Stimulated activated naive CD8-positive, alpha-beta T cell treated with anti-CD3 and anti-CD28 coated beads, Interleukin-15, amount 100 ng/mL, for 72 hours (primary cell): Measurements from ENCODE around the gene KCNF1.
A peak's percentile ranks its signal among the peaks of the same experiment; 100 is the strongest.

Experiments used
- ATAC-seq: fragments of 150-1000 bp; cut with Tn5 transposase; 2 replicates; pipeline ENCODE4 v1.10.0; 2021; ENCODE audit warnings: mild to moderate bottlenecking, moderate library complexity
- DNase-seq, 2 donors: peaks; one replicate each; pipeline ENCODE4 v3.0.0; 2021 to 2022
- H3K27ac Mint-ChIP-seq, 2 donors: one replicate each; pipeline ENCODE4 v1.8.0; 2022; ENCODE audit warnings: mild to moderate bottlenecking in 2 of 2, mixed read lengths in 2 of 2, moderate library complexity in 2 of 2
- H3K27me3 Mint-ChIP-seq: one replicate; pipeline ENCODE4 v1.8.0; 2022; ENCODE audit warnings: mixed read lengths
- H3K4me1 Mint-ChIP-seq: one replicate; pipeline ENCODE4 v1.8.0; 2022; ENCODE audit warnings: mild to moderate bottlenecking, mixed read lengths
- H3K4me3 Mint-ChIP-seq, 2 donors: one replicate each; pipeline ENCODE4 v1.8.0; 2022; ENCODE audit warnings: mild to moderate bottlenecking in 2 of 2, mixed read lengths in 2 of 2, moderate library complexity in 1 of 2
- H3K9me3 Mint-ChIP-seq, 2 donors: one replicate each; pipeline ENCODE4 v1.8.0; 2022; ENCODE audit warnings: mixed read lengths in 2 of 2

Gene KCNF1, protein sequence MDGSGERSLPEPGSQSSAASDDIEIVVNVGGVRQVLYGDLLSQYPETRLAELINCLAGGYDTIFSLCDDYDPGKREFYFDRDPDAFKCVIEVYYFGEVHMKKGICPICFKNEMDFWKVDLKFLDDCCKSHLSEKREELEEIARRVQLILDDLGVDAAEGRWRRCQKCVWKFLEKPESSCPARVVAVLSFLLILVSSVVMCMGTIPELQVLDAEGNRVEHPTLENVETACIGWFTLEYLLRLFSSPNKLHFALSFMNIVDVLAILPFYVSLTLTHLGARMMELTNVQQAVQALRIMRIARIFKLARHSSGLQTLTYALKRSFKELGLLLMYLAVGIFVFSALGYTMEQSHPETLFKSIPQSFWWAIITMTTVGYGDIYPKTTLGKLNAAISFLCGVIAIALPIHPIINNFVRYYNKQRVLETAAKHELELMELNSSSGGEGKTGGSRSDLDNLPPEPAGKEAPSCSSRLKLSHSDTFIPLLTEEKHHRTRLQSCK

DNA sequence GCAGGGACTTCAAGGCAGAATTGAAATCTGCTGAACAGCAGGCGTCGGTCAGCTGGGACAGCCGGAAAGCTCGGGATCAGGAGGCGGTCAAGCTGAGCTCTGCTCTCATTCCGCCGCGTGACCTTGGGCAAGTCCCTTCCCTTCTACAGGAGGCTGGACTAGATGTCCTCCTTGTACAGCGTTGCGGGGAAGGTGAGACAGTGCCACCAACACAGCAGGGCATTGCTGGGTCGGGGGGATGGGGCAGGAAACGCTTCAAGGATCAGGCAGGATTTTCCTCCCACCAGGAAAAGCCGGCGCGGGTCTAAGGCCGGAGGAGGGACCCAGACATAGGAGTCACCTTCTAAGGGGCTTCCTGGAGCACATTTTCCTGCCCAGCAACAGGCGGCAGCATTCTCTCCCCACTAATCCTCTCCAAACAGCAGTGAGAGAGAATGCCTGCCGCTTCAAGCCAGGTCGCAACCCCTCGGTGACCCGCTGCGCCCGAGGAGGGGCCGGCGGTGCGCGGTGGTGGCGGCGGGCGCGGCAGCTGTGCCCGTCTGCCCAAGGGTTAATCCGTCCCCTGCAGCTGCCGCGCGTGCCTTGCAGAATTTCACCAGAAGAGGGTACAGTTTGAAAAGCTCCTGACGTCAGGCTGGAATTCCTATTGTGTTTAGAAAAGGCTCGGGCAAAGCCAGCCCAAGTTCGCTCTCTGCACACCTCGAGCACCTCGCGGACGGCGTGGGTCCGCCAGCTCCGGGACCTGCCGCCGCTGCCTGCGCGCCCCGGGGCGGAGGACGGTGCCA, at the start of gene KCNF1:
Gene KCNF1 (plus strand): TSS at position 644 of the 785 bp plus-strand sequence. CDS start 493 bp downstream, outside the sequence.
- Mint-ChIP-seq H3K27ac (no peak within 1 kb of the TSS), H3K4me1 (no peaks in the 10 kb centered on the region), H3K9me3 (no peaks in the 10 kb centered on the region), H3K4me3 (peak within 1 kb of the TSS in 1 of 2 donors; percentile 27), H3K27me3 (peaks cover 66% of the 10 kb centered on the region)
- ATAC-seq: no peak
- no peak for DNase-seq

DNA sequence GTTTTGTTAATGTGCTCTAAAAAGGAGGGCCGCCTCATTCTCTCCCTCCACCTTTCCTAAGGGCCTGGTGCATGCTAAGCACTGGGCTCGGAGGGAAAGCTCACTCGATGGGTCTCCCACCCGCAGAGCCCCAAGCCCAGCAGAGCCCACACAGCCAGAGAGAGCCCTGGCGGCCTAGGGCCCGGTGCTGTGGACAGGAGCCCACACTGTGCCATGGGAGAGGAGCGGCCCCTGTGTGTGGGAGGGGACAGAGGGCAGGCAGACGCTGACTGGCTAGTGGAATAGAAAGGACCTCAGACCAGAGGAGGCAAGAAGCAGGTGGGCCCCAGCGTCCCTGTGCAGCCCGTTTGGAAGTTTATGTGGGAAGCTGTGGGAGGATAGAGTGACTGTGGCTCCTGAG, 49.4 kb upstream of the KCNF1 start:
- Mint-ChIP-seq H3K4me3 (no peak overlapping the region), H3K4me1 (peaks cover 24% of the 10 kb centered on the region), H3K27me3 (peaks cover 45% of the 10 kb centered on the region), H3K27ac (no peak overlapping the region), H3K9me3 (no peaks in the 10 kb centered on the region)
- ATAC-seq (no peak), DNase-seq (no peak)

DNA sequence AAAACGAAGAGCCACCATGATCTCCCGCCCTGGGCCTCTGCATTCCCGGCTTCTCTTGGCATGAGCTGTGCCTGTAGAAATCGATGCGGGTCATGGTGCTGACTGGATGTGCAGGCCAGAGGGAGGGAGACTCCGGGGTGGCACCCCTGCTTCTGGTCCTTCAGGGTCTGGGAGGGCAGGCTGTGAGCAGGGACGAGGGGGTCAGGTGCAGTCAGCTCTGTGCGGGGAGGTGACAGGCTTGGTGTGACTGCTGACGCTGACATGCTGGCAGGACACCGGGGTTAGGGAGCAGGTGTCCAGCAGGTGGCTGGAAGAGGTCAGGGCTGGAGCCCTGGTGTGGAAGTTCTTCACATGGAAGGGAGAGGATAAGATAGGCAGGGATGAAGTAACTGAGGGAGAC, 48.7 kb upstream of the KCNF1 start:
- DNase-seq: no peak
- Mint-ChIP-seq H3K9me3 (no peaks in the 10 kb centered on the region), H3K27ac (no peak overlapping the region), H3K4me3 (no peak overlapping the region), H3K27me3 (peaks cover 50% of the 10 kb centered on the region), H3K4me1 (peaks cover 24% of the 10 kb centered on the region)
- ATAC-seq: no peak

DNA sequence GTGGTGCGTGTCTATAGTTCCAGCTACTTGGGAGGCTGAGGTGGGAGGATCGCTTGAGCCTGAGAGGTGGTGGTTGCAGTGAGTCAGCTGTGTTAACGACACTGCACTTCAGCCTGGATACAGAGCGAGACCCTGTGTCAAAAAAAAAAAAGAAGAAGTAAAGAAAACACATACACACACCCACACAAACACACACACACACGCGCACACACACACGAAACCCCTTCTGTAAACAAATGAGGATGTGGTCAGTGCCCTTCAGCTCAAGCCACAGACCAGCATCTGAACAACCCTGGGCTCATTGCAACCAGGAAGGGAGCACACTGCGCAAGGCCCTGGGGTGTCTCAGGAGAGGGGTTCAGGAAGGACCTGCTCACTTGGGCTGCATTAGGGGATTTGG, 47.9 kb upstream of the KCNF1 start:
- Mint-ChIP-seq H3K4me1 (peaks cover 24% of the 10 kb centered on the region), H3K4me3 (peak overlapping the region in 1 of 2 donors; percentile 4), H3K27me3 (peaks cover 58% of the 10 kb centered on the region), H3K9me3 (no peaks in the 10 kb centered on the region), H3K27ac (no peak overlapping the region)
- DNase-seq: no peak
- ATAC-seq: peak; percentile 56

DNA sequence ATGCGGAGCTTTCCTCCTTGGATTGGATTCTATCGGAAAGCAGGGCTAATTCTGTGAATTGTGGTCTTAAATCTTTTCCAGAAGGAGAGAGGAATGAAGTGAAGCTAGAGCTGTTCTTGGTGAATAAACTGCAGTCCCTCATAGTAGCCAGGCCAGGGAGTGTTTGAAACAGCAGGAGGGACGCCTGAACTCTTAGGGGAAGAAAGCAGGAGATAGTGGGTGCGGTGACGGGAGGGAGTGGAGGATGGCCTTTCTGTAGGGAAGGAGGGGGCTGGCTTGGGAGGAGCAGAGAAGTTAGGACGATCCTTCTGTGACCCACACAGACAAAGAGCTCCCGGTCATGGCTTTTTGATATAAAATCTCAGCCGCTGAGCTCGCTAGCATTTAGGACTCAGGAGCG, 47.5 kb upstream of the KCNF1 start:
- H3K4me3 Mint-ChIP-seq: peak overlapping the region in 1 of 2 donors; percentile 4
- H3K27ac Mint-ChIP-seq: no peak overlapping the region

DNA sequence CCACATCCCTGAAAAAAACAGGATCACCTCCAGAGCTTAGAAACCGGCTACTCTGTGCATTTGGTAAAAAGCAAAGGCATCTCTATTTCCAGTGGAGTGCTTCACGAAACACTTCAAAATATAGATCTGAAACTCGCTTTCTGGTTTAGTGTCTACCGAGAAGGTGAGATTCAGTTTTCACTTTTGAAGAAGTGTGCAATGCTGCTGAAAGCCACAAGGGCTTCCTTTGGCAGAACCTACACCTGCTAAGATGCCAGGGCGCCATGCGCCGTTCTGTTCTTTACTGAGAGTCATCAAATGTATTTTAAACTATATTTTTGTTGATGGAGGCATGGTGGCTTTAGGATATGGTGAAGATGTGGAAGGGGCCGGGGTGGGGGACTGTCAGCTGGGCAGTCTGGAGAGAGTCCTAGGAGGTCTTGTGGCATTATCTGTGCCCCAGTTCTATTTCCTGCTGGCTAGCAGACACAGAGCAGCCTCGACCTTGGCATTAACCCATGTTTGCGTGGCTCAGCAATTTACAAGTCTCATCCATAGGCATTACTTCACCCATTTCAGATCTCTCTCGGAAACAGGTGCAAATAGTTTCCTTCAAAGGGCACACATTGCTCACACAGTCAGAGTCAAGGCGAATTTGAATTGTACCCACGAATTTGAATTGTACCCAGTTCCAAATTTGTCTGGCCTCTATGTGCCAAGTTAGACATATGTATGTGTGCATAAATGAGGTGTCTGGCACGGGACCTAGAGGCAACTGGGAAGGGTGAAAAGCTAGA, 46.7 kb upstream of the KCNF1 start:
- Mint-ChIP-seq H3K9me3 (no peaks in the 10 kb centered on the region), H3K4me1 (peaks cover 24% of the 10 kb centered on the region), H3K4me3 (no peak overlapping the region), H3K27ac (no peak overlapping the region), H3K27me3 (peaks cover 61% of the 10 kb centered on the region)
- ATAC-seq (peak; percentile 84), DNase-seq (peak in 1 of 2 donors; percentile 7)

More for the DNA sequence above, 47.5 kb upstream of the KCNF1 start:
- ATAC-seq (no peak), DNase-seq (no peak)
- Mint-ChIP-seq H3K4me1 (peaks cover 24% of the 10 kb centered on the region), H3K9me3 (no peaks in the 10 kb centered on the region), H3K27me3 (peaks cover 61% of the 10 kb centered on the region)

DNA sequence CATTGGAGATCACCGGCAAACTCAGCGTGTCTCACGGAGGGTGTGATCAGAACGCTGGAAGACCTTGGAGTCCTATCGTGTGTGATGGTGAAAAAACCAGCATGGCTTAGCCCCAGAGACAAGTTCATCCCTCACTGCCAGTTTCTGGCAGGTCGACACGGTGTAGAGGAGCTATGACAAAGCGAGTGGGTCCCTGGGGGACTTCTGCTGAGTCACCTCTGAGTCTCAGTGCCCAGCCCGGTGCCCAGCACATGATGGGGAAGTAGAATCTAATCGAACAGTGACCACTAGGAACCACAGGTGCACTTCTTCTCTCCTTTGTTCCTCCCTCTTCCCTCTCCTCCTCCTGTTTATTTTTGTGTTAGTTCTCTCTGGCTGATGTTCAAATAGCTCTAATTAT, 45.9 kb upstream of the KCNF1 start:
- no peaks in the 10 kb centered on the region for H3K9me3 Mint-ChIP-seq
- no peak overlapping the region for H3K4me3 Mint-ChIP-seq
- peaks cover 61% of the 10 kb centered on the region for H3K27me3 Mint-ChIP-seq
- peaks cover 24% of the 10 kb centered on the region for H3K4me1 Mint-ChIP-seq
- DNase-seq: no peak
- H3K27ac Mint-ChIP-seq: no peak overlapping the region
- ATAC-seq: no peak

DNA sequence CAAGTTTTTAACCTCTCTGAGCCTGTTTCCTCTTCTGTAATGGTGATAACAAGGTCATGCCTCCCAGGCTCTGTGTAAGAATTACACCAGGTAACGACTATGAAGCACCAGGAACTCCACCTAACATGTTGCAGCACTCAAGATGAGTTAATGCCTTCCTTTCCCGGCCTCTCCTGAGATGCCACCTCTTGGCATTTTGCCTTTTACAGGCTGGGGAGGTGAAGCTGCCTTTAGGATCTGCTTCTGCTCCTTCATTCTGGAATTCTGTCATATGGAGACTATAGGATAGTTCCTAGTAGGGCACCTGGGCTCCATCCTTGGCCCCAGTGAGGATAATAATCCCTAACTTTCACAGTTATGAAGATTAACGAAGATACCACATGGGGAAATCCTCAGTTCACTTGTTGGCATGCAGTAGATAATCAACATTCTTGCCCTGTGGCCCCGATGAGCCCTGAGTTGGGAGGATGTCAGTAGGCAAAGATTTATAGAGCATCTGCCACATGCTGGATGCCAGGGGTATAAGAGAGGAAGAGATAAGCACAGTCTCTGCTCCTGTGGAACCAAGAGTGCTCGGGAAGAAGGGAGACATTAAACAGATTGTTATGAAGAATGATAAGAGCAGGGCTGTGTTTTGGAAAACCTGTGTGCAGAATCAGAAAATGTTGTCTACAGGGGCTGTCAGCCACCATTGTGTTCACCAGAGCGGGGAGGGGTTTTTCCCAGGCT, 43.9 kb upstream of the KCNF1 start:
- no peak overlapping the region for H3K27ac Mint-ChIP-seq
- no peak overlapping the region for H3K4me3 Mint-ChIP-seq
- DNase-seq (no peak), ATAC-seq (no peak)
- H3K4me1 Mint-ChIP-seq: peaks cover 19% of the 10 kb centered on the region
- peaks cover 59% of the 10 kb centered on the region for H3K27me3 Mint-ChIP-seq
- peaks cover 7 to 8% of the 10 kb centered on the region in 2 donors for H3K9me3 Mint-ChIP-seq

DNA sequence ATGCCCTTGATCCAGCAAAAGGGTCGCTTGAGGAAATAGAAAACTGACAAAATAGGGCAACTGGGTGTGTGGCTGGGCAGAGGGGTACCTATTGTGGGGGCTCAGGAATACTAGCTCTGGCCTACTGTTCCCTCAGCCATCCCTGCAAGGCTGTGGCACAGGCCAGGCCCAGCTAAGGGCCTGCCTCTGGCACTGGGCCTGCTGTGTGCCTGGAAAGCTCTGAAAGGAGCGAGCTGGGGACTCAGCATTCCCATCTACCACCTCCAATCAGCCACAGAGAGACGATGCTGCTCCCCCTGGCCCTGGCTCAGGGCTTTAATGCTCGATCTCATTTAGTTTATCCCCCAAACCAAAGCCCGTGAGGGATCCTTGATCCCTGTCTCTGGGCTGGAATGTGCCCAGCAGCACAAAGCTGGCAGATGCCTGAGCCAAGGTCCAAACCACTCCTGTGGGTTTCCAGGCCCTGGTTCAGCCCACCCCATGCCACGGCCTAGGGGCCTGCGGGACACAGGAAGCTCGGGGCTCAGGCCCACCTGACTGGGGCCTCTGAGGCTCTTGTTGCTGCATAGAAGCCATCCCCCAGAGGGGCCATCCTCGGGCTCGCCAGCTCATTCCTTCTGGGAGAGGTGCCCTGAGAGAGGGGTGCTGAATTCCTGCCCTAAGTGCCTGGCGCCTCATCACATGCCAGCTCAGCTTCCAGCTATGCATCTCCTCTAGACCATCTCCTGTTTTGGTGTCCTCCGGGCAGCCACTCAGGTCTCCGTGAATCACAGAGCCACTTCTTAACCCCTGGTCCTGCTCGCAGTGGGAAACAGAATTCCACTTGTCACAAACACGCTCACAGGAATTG, 43.0 kb upstream of the KCNF1 start:
- Mint-ChIP-seq H3K9me3 (peaks cover 7 to 8% of the 10 kb centered on the region in 2 donors), H3K4me1 (peaks cover 18% of the 10 kb centered on the region), H3K4me3 (no peak overlapping the region), H3K27ac (no peak overlapping the region), H3K27me3 (peaks cover 51% of the 10 kb centered on the region)
- ATAC-seq (no peak), DNase-seq (no peak)

DNA sequence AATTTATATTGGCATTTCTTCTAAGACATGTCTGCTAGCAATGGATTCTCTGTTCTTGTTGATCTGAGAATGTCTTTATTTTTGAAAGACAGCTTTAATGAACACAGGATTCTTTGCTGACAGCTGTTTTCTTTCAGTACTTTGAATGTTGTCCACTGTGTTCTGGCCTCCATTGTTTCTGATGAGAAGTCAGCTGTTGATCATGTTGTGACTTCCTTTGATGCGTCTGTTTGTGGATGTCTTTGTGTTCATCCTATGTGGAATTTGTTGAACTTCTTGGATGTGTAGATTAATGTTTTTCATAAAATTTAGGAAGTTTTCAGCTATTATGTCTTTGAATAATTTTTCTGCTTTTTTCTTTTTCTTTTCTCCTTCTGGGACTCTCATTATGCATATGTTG, 39.8 kb upstream of the KCNF1 start:
- H3K9me3 Mint-ChIP-seq: peaks cover 7 to 8% of the 10 kb centered on the region in 2 donors
- H3K27me3 Mint-ChIP-seq: peaks cover 40% of the 10 kb centered on the region
- DNase-seq: no peak
- H3K4me1 Mint-ChIP-seq: no peaks in the 10 kb centered on the region
- H3K4me3 Mint-ChIP-seq: no peak overlapping the region
- no peak for ATAC-seq
- H3K27ac Mint-ChIP-seq: no peak overlapping the region

DNA sequence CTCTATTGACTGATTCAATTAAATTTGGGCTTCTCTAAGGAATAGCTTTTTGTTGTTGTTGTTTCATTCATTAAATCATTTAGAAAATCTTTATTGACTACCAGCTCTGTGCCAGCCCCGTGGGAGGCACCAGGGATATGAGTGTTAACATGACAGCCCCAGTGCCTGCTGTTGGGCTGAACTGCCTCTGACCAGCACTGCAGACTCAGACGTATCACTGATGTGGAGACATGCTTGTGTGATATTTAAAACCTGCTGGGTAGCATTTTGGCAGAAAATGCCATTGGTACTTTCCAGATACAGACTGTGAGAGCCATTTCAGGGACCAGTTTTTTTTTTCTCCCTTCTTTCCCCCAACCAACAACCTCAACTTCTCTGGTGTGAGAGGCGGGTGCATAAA, 38.6 kb upstream of the KCNF1 start:
- H3K27me3 Mint-ChIP-seq: peaks cover 43% of the 10 kb centered on the region
- ATAC-seq (no peak), DNase-seq (no peak)
- no peak overlapping the region for H3K4me3 Mint-ChIP-seq
- H3K27ac Mint-ChIP-seq: no peak overlapping the region
- peaks cover 7 to 8% of the 10 kb centered on the region in 2 donors for H3K9me3 Mint-ChIP-seq
- H3K4me1 Mint-ChIP-seq: no peaks in the 10 kb centered on the region

DNA sequence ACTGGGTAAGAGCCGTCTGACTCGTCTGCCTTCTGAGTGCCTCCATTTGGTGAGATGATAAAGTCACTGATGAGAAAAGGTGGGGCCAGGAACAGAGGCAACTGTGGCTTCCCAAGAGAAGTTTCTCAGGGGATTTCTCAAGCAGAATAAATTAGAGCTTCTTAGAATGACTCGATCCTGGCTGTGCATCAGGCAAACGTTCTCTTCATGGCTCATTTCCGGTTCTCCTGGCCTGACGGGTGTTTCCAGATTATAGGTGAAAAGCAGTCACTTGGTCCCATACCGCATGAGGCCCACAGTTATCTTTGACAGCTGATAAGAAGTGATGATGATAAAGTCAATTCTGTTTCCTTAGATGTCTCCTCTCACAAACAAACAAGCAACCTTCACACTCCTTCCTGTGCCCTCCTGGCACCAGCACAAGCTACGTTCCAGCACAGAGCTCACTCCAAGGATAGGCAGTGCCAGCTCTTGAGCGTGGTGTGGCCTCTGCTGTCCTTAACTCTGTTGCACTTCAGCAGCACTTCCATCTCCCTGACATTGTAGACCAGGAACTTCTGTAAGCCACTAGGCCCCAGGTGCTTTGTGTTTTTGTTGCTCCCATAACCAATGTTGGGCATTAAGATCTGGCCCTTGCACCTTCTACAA, 37.8 kb upstream of the KCNF1 start:
- peak; percentile 31 for ATAC-seq
- peaks cover 7 to 8% of the 10 kb centered on the region in 2 donors for H3K9me3 Mint-ChIP-seq
- peaks cover 43% of the 10 kb centered on the region for H3K27me3 Mint-ChIP-seq
- no peak for DNase-seq
- H3K4me3 Mint-ChIP-seq: no peak overlapping the region
- H3K4me1 Mint-ChIP-seq: no peaks in the 10 kb centered on the region
- no peak overlapping the region for H3K27ac Mint-ChIP-seq

DNA sequence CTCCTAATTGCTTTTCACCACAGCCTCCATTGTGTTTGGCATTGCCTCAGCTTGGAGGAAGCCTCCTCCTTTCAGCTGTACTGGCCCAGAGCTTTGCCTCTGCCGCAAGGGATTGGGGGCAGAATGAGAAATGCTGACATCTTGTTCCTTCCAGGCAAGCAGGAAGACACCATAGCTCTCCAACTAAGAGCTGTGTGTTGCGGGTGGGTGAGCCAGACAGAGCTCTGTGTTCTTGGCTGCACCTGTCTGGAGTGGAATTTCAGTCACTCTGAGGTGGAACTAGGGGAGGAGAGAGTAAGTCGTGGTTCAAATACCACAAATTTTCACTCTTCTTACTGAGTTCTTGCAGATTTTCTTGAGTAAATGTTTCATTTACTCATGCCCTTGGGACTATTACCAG, 36.6 kb upstream of the KCNF1 start:
- DNase-seq (no peak), ATAC-seq (no peak)
- Mint-ChIP-seq H3K27me3 (peaks cover 44% of the 10 kb centered on the region), H3K27ac (no peak overlapping the region), H3K4me1 (no peaks in the 10 kb centered on the region), H3K9me3 (peaks cover 7 to 8% of the 10 kb centered on the region in 2 donors), H3K4me3 (no peak overlapping the region)

DNA sequence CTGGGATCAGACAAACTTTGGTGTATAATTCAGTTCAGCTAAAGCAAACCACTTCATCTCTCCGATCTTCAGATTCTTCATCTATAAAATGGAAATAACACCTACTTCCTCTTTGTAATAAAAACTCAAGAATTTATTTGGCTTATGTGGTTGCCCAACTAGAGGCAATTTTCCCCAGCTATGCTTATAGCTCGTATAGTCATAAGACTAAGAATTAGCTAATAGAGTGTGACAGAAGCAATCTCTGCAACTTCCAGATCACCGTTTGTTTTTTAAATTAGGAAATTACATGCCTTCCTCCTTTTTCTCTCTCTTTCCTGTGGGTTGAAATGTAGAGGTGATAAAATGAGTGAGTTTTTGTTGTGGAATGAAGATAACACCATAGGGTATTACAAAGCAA, 35.3 kb upstream of the KCNF1 start:
- DNase-seq (no peak), ATAC-seq (no peak)
- no peak overlapping the region for H3K27ac Mint-ChIP-seq
- H3K27me3 Mint-ChIP-seq: peaks cover 44% of the 10 kb centered on the region
- peaks cover 7 to 8% of the 10 kb centered on the region in 2 donors for H3K9me3 Mint-ChIP-seq
- H3K4me3 Mint-ChIP-seq: no peak overlapping the region
- H3K4me1 Mint-ChIP-seq: no peaks in the 10 kb centered on the region
